K562 (cell line): ENCODE data around the gene ASPHD1. TPM values are rescaled to one million over a fixed set of nuclear protein-coding genes. Genes with fewer than 3 reads are reported as not detected.

Source experiments
- polyA plus RNA-seq, 8 experiments: library from polyadenylated mRNA; depleted of rRNA in 4 of 8; stranded (reverse) in 5 of 8; unstranded in 3 of 8; fragments of >200 nt; fragmentation: Nextera tagmentation in 2 of 8; fragmentation: Illumina TruSeq in 1 of 8; extraction: Ambion mirVana in 2 of 8; extraction: Trizol in 1 of 8; gene quantifications; 2 replicates each; pipeline versions ENCODE4 v1.2.1 to v1.2.3, GENCODE V29; 2011 to 2014; ENCODE audit warnings: inconsistent platforms in 1 of 8, missing spikeins in 1 of 8
- total RNA-seq, 7 experiments: library from RNA; depleted of rRNA in 6 of 7; stranded (reverse); fragments of >200 nt in 6 of 7; fragmentation: Illumina TruSeq in 2 of 7; extraction: Trizol in 2 of 7; gene quantifications; 2 replicates each; pipeline versions ENCODE4 v1.2.1 to v1.2.3, GENCODE V29; 2011 to 2021; ENCODE audit warnings: low replicate concordance in 1 of 7
- TF ChIP-seq, protein P1 (sequence below): fragments of 450-650 bp; IDR thresholded peaks from 2 replicates; pipeline ENCODE4 v1.6.1; 2016; ENCODE audit warnings: mild to moderate bottlenecking, moderate library complexity

The ASPHD1 gene
- total and polyA plus RNA-seq, 9 of the 15 experiments (the other 6 are each of a cell fraction or from before 2014, with no cell fraction given): 0.03 to 0.70 (median 0.24) TPM; not detected in 5

DNA sequence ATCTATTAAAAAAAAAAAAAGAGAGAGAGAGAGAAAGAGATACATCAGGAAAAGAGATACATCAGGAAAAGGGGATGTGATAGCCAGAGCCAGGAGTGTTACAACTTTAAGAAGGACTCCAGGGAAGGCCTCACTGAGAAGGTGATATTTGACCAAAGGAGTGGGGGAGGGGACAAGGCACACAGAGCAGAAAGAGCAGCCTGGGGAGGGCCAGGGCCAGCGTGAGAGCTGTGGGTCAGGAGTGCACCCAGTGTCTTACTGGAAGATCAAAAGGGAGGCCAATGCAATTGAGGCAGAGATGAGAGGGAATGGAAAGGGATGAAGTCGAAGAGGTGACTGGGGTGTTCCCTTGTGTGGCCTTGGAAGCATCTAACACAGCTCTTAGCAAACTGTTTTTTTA lies 7.7 kb downstream of the ASPHD1 start (continued):
- TF ChIP-seq, protein P1, sequence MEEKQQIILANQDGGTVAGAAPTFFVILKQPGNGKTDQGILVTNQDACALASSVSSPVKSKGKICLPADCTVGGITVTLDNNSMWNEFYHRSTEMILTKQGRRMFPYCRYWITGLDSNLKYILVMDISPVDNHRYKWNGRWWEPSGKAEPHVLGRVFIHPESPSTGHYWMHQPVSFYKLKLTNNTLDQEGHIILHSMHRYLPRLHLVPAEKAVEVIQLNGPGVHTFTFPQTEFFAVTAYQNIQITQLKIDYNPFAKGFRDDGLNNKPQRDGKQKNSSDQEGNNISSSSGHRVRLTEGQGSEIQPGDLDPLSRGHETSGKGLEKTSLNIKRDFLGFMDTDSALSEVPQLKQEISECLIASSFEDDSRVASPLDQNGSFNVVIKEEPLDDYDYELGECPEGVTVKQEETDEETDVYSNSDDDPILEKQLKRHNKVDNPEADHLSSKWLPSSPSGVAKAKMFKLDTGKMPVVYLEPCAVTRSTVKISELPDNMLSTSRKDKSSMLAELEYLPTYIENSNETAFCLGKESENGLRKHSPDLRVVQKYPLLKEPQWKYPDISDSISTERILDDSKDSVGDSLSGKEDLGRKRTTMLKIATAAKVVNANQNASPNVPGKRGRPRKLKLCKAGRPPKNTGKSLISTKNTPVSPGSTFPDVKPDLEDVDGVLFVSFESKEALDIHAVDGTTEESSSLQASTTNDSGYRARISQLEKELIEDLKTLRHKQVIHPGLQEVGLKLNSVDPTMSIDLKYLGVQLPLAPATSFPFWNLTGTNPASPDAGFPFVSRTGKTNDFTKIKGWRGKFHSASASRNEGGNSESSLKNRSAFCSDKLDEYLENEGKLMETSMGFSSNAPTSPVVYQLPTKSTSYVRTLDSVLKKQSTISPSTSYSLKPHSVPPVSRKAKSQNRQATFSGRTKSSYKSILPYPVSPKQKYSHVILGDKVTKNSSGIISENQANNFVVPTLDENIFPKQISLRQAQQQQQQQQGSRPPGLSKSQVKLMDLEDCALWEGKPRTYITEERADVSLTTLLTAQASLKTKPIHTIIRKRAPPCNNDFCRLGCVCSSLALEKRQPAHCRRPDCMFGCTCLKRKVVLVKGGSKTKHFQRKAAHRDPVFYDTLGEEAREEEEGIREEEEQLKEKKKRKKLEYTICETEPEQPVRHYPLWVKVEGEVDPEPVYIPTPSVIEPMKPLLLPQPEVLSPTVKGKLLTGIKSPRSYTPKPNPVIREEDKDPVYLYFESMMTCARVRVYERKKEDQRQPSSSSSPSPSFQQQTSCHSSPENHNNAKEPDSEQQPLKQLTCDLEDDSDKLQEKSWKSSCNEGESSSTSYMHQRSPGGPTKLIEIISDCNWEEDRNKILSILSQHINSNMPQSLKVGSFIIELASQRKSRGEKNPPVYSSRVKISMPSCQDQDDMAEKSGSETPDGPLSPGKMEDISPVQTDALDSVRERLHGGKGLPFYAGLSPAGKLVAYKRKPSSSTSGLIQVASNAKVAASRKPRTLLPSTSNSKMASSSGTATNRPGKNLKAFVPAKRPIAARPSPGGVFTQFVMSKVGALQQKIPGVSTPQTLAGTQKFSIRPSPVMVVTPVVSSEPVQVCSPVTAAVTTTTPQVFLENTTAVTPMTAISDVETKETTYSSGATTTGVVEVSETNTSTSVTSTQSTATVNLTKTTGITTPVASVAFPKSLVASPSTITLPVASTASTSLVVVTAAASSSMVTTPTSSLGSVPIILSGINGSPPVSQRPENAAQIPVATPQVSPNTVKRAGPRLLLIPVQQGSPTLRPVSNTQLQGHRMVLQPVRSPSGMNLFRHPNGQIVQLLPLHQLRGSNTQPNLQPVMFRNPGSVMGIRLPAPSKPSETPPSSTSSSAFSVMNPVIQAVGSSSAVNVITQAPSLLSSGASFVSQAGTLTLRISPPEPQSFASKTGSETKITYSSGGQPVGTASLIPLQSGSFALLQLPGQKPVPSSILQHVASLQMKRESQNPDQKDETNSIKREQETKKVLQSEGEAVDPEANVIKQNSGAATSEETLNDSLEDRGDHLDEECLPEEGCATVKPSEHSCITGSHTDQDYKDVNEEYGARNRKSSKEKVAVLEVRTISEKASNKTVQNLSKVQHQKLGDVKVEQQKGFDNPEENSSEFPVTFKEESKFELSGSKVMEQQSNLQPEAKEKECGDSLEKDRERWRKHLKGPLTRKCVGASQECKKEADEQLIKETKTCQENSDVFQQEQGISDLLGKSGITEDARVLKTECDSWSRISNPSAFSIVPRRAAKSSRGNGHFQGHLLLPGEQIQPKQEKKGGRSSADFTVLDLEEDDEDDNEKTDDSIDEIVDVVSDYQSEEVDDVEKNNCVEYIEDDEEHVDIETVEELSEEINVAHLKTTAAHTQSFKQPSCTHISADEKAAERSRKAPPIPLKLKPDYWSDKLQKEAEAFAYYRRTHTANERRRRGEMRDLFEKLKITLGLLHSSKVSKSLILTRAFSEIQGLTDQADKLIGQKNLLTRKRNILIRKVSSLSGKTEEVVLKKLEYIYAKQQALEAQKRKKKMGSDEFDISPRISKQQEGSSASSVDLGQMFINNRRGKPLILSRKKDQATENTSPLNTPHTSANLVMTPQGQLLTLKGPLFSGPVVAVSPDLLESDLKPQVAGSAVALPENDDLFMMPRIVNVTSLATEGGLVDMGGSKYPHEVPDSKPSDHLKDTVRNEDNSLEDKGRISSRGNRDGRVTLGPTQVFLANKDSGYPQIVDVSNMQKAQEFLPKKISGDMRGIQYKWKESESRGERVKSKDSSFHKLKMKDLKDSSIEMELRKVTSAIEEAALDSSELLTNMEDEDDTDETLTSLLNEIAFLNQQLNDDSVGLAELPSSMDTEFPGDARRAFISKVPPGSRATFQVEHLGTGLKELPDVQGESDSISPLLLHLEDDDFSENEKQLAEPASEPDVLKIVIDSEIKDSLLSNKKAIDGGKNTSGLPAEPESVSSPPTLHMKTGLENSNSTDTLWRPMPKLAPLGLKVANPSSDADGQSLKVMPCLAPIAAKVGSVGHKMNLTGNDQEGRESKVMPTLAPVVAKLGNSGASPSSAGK: no peak
